Prostate gland (tissue), 2 donors: ENCODE results near the gene AVPI1.

Experiments
- POLR2A ChIP-seq: fragments of 450-650 bp; IDR thresholded peaks from one replicate; pipeline ENCODE4 v1.6.1; 2016; ENCODE audit warnings: antibody characterized with exemption, mild to moderate bottlenecking
- TF ChIP-seq, protein P1 (sequence below), 4 experiments: fragments of 200-600 bp in 2 of 4; fragments of 450-650 bp in 2 of 4; sonication (generic) in 2 of 4; IDR thresholded peaks; 1 replicate in 3 of 4; 2 replicates in 1 of 4; pipeline ENCODE4 v1.5.1; 2016 to 2019; ENCODE audit warnings: antibody characterized with exemption in 4 of 4, mild to moderate bottlenecking in 2 of 4, moderate library complexity in 2 of 4

GRCh38 chr10:97627731-97628130, 59.3 kb downstream of the AVPI1 start:
- TF ChIP-seq, protein P1, sequence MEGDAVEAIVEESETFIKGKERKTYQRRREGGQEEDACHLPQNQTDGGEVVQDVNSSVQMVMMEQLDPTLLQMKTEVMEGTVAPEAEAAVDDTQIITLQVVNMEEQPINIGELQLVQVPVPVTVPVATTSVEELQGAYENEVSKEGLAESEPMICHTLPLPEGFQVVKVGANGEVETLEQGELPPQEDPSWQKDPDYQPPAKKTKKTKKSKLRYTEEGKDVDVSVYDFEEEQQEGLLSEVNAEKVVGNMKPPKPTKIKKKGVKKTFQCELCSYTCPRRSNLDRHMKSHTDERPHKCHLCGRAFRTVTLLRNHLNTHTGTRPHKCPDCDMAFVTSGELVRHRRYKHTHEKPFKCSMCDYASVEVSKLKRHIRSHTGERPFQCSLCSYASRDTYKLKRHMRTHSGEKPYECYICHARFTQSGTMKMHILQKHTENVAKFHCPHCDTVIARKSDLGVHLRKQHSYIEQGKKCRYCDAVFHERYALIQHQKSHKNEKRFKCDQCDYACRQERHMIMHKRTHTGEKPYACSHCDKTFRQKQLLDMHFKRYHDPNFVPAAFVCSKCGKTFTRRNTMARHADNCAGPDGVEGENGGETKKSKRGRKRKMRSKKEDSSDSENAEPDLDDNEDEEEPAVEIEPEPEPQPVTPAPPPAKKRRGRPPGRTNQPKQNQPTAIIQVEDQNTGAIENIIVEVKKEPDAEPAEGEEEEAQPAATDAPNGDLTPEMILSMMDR (IDR thresholded peaks at IDR 0.05) = no peak
- no peak for TF ChIP-seq POLR2A
